H7 (cell line): ENCODE data around the gene CCDC106. TPM values are rescaled to one million over a fixed set of nuclear protein-coding genes. Genes with fewer than 3 reads are reported as not detected.

ENCODE experiments used
- DNase-seq: peaks from one replicate; pipeline ENCODE4 v3.0.0; 2012
- H3K27me3 ChIP-seq: 2 replicates; pipeline ENCODE4 v1.6.0; 2011; ENCODE audit warnings: mild to moderate bottlenecking, low read length; ENCODE audit not compliant: control insufficient read depth, insufficient read depth
- H3K36me3 ChIP-seq: replicated peaks from 2 replicates; pipeline ENCODE4 v1.5.1; 2011; ENCODE audit warnings: low read length; ENCODE audit not compliant: control insufficient read depth, insufficient read depth
- H3K4me3 ChIP-seq: 2 replicates; pipeline ENCODE4 v1.5.1; 2011; ENCODE audit warnings: low read depth, mild to moderate bottlenecking, control low read depth, low read length, moderate library complexity; ENCODE audit not compliant: insufficient read depth
- total RNA-seq: library from RNA; depleted of rRNA; stranded (reverse); fragments of >200 nt; shearing (Covaris generic); gene quantifications from 2 replicates; pipeline ENCODE4 v1.2.3, GENCODE V29; 2014

Gene CCDC106
- total RNA-seq, 1 experiment from 2014 or later: 13.2 TPM

GRCh38 chr19:55648585-55649267 lies 714 bp downstream of the CCDC106 start:
- peak; percentile 80 for DNase-seq
- Histone ChIP-seq H3K36me3 (peaks cover 10% of the 10 kb centered on the region), H3K4me3 (peak overlapping the region; percentile 81), H3K27me3 (no peaks in the 10 kb centered on the region)

- no peak overlapping the region for H3K4me3 ChIP-seq
- peaks cover 10% of the 10 kb centered on the region for H3K36me3 ChIP-seq
- H3K27me3 ChIP-seq: no peaks in the 10 kb centered on the region
- DNase-seq: peak; percentile 42
Measured at GRCh38 chr19:55649268-55650125, 1.5 kb downstream of the CCDC106 start.

- H3K27me3 ChIP-seq: no peaks in the 10 kb centered on the region
- DNase-seq: no peak
- no peak overlapping the region for H3K4me3 ChIP-seq
- peaks cover 5% of the 10 kb centered on the region for H3K36me3 ChIP-seq
Measured at GRCh38 chr19:55650126-55650557, 2.1 kb downstream of the CCDC106 start.

GRCh38 chr19:55650602-55651230 lies 2.7 kb downstream of the CCDC106 start:
- peak; percentile 25 for DNase-seq
- Histone ChIP-seq H3K27me3 (no peaks in the 10 kb centered on the region), H3K4me3 (no peak overlapping the region), H3K36me3 (no peaks in the 10 kb centered on the region; the same call in 1 of the 2 replicates)

- H3K4me3 ChIP-seq: no peak overlapping the region
- no peaks in the 10 kb centered on the region; the same call in 1 of the 2 replicates for H3K36me3 ChIP-seq
- DNase-seq: no peak
Measured at GRCh38 chr19:55651236-55651635, 3.2 kb downstream of the CCDC106 start.

GRCh38 chr19:55652311-55653128 lies 4.5 kb downstream of the CCDC106 start:
- DNase-seq: peak; percentile 57
- Histone ChIP-seq H3K27me3 (no peaks in the 10 kb centered on the region), H3K4me3 (peak overlapping the region; percentile 45), H3K36me3 (no peaks in the 10 kb centered on the region; the same call in 1 of the 2 replicates)

More at GRCh38 chr19:55651236-55651635, 3.2 kb downstream of the CCDC106 start:
- no peaks in the 10 kb centered on the region for H3K27me3 ChIP-seq

GRCh38 chr19:55653651-55654322 lies 5.8 kb downstream of the CCDC106 start:
- peak overlapping the region; percentile 100 for H3K4me3 ChIP-seq
- peaks cover 2% of the 10 kb centered on the region for H3K36me3 ChIP-seq
- peak; percentile 97 for DNase-seq

GRCh38 chr19:55654323-55654867 lies 6.4 kb downstream of the CCDC106 start:
- DNase-seq: peak; percentile 95
- Histone ChIP-seq H3K36me3 (peaks cover 3% of the 10 kb centered on the region), H3K27me3 (no peaks in the 10 kb centered on the region), H3K4me3 (peak overlapping the region; percentile 100)

More at GRCh38 chr19:55653651-55654322, 5.8 kb downstream of the CCDC106 start:
- no peaks in the 10 kb centered on the region for H3K27me3 ChIP-seq

- Histone ChIP-seq H3K27me3 (no peaks in the 10 kb centered on the region), H3K4me3 (peak within 1 kb of the TSS; percentile 100)
- peak; percentile 99 for DNase-seq
Measured at GRCh38 chr19:55654868-55655647, 7.0 kb downstream of the CCDC106 start, which contains the start of gene U2AF2. Gene U2AF2, plus strand, starts transcription at chr19:55655035. Its CDS starts 70 bp downstream, at chr19:55655105.

GRCh38 chr19:55655648-55656040 lies 7.6 kb downstream of the CCDC106 start:
- DNase-seq: no peak
- Histone ChIP-seq H3K27me3 (no peaks in the 10 kb centered on the region), H3K4me3 (peak overlapping the region; percentile 100), H3K36me3 (peaks cover 6% of the 10 kb centered on the region)

More at GRCh38 chr19:55654868-55655647, 7.0 kb downstream of the CCDC106 start, which contains the start of gene U2AF2:
- peaks cover 3% of the 10 kb centered on the region for H3K36me3 ChIP-seq

- H3K36me3 ChIP-seq: peaks cover 12% of the 10 kb centered on the region
Measured at GRCh38 chr19:55656552-55656951, 8.5 kb downstream of the CCDC106 start.

GRCh38 chr19:55656988-55657747 lies 9.2 kb downstream of the CCDC106 start:
- H3K36me3 ChIP-seq: peaks cover 17% of the 10 kb centered on the region
- H3K4me3 ChIP-seq: no peak overlapping the region
- H3K27me3 ChIP-seq: no peaks in the 10 kb centered on the region
- no peak for DNase-seq

More at GRCh38 chr19:55656552-55656951, 8.5 kb downstream of the CCDC106 start:
- DNase-seq: no peak
- Histone ChIP-seq H3K27me3 (no peaks in the 10 kb centered on the region), H3K4me3 (peak overlapping the region; percentile 100; the same call in 1 of the 2 replicates)
